GM21576 (cell line): Measurements from ENCODE around the gene FAM13A.
"Not testable (repeated sequence)": the region's sequence is repeated elsewhere in the genome, so short reads cannot be mapped to it uniquely, and the experiment has no call there.

ENCODE experiments used
- ATAC-seq: cut with Tn5 transposase; IDR thresholded peaks from one replicate; pipeline ENCODE4 v1.9.1; 2021; ENCODE audit warnings: mild to moderate bottlenecking, moderate library complexity; ENCODE audit not compliant: unreplicated experiment

FAM13A gene

DNA sequence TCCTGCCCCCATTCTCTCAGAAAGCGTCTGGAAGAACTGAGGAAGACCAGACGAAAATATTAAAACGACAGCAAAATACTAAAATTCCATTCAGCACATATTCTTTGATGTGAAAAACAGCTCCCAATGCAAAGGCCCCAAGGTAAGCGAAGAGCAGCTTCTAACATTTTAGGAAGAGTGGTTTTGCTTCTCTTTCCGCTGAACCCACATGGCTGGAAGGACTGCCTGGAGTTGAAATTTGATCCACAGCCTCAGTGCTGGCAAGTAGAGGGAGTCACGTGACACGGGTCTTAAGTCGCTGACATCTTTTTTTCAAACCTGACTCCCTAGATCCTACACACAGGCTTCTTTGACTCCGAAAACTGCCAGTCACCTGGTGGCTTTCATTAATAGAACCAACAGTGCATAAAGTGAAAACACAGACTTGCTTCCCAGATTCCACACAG, at the start of gene FAM13A:
Gene FAM13A, minus strand, starts transcription at position 233 of the 446 bp plus-strand sequence. Its CDS starts 221 bp downstream, at position 12.
- ATAC-seq: no peak

DNA sequence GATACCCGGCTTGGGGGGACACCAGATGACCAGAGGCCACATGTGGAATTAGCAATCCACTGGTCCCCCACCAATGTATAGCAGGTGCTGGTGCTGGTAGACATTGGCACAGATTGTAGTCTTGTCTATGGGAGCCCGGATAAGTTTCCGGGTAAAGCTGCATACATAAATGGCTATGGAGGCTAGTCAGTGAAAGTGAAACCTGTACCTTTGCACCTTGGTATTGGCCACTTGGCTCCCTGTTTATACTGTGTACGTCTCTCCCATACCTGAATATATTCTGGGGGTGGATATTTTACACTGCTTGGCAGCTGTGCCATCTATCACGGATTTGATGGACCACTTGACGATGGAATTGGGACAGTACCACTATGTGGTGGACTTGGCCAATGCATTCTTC, 48.7 kb upstream of the FAM13A start:
- no peak for ATAC-seq

DNA sequence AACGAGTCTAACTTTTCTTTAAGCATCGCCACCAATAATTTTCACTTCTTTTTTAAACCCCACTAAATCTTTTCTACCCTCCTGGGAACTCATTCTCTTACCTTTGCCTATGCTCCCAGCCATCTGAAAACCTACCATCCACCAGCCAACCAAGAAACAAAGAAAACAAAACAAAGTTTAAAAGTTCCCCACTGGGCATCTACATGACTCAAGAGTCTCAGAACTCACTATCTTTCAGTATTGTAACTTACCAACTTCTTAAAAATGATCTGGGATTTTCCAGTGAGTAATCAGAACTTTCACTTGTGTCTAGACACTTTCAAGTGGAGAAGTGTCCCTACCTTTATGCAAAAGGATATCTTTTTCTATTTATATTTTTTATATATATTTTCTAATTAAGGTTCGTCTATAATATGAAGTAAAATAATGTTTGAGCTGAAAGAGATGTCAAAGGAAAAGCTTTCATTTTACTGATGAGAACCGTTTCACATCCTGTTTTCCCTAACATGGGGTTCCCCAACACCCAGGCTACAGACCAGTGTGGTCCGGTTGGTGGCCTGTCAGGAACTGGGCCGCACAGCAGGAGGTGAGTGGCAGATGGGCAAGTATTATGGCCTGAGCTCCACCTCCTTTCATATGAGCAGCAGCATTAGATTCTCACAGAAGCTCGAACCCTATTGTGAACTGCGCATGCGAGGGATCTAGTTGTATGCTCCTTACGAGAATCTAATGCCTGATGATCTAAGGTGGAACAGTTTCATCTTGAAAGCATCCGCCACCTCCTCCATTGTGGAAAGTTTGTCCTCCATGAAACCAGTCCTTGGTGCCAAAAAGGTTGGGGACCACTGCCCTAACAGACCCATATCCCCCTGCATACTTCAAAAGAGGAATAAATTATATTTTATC, 44.5 kb upstream of the FAM13A start:
- ATAC-seq: peak; percentile 93

DNA sequence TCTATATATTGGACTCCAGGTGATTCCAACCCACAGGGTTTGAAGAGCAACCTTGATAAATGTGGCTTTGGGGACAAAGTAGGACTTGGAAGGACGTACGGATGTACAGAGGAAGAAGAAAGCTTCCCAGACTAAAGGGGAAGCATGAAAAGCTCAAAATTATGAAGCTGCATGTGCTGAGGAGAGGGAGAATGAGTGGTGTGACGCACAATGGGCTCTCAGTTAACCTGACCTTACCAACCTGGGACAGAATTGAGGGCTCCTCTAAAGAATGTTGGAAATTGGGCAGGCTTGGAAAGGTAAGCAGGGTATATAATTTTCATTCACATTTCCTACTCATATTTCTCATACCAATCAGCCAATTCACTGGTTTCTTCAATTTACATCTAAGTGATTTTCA, 43.9 kb upstream of the FAM13A start:
- ATAC-seq: peak; percentile 22

DNA sequence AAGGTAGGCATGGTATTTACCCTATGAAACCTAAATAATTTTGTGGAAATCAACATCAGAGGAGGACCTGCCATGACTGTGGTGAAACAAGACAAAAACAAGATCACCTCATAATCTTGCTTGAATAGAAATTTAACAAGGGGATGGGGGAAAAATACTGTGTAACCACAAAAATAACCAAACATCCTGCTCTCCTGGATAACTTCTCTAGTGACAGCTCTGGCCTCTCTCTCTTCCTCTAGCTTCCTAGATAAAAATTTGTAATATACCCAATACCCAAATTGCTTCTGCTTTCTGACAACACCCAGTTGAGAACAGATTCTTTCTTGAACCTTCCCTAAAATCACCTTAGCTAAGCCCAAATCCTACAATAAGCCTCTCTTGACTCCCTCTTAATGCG, 42.5 kb upstream of the FAM13A start:
- ATAC-seq: no peak

DNA sequence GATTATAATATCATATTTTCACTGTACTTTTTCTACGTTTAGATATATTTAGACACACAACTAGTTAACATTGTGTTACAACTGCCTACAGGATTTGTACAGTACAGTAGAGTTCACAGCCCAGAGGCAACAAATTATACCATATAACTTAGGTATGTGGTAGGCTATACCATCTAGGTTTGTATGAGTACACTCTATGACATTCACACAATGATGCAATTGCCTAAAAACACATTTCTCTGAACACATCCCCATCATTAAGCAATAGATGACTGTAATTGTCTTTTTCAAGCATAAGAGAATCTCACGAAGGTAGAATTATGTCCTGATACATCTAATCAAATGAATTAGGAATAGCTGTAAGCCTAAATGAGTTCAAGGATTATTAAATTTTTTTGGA, 42.0 kb upstream of the FAM13A start:
- ATAC-seq: no peak

DNA sequence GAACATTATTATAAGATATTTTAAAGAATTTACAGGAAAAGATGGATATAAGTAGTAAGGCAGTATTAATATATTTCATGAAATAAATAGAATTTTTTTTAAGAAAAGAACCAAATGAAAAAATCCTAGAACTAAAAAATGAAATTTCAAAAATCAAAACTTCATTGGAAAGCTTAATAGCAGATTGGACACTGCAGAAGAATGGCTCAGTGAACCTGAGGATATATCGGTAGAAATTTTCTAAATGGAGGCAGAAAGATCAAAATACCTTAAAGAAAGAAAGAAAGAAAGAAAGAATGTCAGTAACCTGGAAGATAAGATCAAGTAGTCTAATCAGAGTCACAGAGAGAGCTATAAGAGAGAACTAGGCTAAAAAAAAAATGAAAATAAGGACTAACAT, 21.3 kb upstream of the FAM13A start:
- ATAC-seq: no peak

DNA sequence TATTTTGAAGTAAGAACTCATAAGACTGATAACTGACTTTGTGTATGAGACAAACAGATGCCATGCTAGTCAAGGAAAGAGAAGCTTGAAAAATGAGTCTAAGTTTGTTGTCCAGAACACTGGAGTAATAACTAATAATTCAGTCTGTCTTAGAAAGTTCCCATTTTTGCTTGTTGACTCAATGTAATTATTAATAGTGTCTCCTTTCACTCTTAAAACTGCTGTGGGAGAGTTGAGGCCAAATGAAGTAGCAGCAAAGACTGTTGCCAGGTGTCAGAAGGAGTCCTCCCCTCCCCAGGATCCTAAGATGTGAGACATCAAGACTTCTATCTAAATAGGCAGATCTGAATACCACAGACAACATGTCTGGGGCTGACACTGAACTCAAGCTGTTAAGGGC, 20.8 kb upstream of the FAM13A start:
- no peak for ATAC-seq

DNA sequence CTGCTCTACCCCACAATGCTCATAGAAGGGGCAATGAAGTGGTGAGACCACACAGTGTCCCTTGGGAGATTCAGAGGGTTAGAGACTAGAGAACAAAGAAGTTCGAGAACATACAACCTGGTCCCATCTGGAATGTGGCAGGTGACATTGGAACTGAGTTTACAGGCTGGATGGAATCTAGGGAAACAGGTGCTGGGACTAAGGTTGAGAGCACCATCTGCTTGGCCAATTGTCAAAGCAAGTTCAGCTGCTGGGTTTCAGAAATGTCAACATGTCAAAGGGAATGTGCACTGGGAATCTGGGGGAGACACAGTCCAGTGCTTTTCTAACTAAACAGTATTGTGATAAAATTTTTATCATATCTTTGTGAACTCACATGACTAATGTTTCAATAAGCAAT, 15.9 kb upstream of the FAM13A start:
- ATAC-seq: no peak

DNA sequence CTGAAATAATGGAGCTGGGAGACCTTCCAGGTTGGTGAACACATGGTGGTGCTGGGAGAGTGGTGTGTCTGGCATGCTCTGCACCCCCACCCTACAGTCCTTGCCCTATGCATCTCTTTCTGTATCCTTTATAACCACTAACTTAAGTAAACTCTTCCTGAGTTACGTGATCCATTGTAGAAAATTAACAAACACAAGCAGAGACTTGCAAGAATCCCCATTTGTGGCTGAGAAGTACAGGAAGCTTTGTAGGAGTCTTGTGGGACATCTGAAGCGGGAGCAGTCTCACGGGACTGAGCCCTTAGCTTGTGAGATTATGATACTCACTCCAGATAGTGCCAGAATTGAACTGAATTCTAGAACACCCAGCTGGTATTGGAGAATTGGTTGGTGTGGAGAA, 14.3 kb upstream of the FAM13A start:
- ATAC-seq: no peak

DNA sequence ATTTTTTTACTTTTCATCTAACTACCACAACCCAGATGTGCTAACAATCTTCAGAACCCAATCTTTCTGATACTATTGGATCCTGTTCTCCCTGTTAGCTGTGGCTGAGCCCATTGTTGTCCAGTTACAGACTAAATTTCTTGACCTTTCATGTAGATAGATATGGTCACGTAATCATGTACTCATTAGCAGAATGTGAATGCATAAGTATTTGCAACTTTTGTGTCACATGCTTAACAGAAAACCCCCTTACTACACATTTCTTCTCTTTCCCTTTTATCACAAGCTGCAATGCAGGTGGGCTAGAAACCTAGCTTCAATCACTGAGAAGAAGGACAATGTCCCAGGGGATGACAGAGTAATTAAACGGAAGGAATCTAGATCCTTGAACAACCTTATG, 13.1 kb upstream of the FAM13A start:
- no peak for ATAC-seq

DNA sequence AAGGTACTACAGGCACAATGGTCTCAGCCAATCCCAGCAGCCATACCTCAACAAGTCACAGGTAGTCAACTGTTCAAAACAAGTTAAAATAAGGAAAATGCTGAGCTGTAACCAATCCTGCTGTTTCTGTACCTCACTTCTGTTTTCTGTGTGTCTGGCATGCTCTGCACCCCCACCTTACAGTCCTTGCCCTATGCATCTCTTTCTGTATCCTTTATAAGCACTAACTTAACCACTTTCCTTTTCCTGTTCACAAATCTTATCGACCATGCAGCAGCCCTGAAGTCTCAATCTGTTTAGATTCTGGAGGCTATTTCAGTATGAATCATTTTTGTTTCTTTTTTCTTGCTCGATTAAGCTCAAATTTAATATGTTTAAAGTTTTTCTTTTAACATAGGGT, 12.5 kb upstream of the FAM13A start:
- peak; percentile 85 for ATAC-seq

DNA sequence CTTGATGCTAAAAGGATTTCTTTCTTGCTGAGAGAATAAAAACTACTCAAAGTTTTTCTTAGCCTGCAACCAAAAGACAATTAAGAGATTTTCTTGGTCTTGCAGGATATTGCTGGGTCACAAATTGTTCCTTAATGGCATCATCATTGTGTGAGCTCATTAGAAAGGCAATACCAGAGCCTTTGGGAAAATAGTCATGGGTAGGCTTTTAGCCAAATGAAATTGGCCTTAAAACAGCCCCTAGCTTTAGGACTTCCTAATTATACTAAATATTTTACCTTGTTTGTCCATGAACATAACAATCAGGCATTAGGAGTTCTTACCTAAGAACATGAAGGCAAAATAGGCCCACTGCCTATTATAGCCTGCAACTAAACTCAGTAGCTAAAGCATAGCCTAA, 10.4 kb upstream of the FAM13A start:
- no peak for ATAC-seq

DNA sequence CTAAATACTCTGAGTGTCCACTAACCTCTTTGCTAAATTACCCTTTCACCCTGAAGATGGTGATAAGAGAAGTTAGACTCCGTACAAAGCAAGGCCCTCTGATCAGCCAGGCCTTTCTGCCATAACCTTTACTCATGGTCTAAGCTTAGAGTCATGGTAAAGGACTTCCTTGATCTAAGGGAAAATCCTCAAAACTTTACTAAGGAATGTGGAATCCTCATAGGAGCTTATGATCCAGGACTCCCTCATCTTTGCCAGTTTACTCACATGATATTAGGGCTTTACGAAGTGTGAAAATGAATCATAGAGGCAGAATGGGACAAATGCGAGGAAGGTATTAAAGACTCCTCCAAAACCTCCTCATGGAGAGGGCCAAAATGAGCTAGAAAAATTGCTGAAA, 7.9 kb upstream of the FAM13A start:
- ATAC-seq: no peak

DNA sequence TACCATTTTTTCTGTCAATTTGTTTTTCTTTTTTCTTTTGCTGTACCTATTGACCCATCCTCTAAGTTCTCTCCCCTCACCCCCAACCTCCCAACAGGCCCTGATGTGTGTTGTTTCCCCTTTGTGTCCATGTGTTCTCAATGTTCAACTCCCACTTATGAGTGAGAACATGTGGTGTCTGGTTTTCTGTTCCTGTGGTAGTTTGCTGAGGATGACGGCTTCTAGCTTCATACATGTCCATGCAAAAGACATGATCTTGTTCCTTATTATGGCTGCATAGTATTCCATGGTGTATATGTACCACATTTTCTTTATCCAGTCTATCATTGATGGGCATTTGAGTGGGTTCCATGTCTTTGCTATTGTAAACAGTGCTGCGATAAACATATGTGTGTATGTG, 859 bp upstream of the FAM13A start:
- not testable (repeated sequence) for ATAC-seq

DNA sequence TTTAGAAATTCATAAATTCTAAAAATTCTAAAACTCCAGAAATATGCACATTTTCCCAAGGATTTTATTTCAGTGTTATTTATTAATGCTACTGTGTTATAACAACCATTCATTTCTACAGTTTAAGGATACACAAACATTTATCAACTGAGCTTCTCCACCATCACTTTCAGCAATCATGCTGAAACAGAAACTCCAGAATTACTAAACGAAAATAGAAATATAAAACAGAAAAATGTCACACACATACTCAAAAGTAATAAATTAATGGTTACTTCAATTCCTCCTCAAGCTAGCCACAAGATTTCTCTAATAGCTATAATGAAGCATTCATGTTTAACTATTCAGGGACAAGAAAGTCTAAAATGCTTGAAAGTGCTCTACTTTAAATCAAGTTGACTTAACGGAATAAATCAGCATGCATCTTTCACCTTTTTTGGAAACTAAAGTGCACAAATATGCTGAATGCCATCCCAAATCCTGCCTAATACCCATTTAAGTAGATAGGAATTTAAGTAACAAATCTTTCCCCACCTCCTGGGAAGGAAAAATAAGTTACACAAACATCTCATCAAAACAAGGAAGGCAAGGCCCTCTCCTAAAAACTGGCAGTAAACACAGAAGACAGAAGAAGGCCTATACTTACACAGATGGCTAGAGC, 563 bp downstream of the FAM13A start:
- ATAC-seq: no peak

DNA sequence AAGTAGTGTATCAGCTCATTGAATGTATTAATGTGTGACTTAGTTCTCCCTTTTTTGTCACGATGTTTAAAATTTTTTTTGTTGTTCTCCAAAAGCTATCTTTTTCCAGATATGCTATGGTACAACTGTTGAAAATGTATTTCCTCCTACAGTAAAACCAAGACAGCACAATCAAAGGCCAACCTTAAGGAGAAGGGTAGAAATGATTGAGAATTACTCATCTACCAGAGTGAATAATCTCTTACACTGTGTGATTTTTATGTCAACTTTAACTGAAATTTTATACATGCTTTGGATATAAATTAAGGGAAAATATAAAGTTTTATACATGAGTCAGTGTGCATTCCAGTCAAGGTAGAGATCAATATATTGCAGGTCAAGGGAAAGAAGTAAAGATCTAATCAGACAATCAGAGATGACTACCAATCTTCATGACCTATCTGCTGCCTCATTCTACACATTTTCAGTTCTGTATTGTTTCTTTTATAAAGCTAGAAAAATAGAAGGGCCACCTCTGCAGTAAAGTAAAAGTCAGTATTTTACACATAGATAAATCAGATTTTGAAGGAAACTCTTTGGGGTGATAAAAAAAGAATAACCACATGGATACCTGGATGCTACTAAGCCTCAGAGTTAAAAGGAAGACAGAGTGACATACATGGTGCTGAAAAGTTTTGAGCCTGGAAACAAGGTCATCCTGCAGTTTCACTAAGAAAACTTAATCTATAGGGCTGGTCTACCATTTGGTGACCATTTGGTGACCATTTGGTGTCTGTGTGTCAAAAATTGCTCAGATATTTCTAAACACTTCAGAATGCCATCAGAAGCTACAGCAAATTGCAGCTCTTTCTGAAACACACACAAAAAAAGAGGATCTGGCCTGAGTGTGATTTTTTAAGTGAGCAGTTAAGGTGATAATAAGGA, 1.6 kb downstream of the FAM13A start:
- no peak for ATAC-seq

DNA sequence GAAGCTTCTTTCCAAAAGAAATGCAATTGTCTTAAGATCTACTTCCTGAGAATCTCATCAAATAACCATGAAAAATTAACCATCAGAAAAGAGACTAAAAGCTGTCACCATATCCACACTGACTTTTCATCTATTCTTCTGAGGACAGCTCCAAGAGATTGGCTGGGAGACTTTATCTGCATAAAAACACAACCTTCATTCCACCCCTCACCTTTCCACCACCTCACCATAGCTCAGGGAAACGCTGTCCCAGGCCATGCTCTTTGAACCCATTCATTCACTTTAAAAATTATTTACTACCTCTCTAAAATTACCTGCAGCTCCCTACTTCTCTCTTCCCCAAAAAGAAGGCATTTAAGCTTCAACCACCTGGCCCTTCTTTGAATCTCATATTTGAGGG, 2.4 kb downstream of the FAM13A start:
- ATAC-seq: no peak

DNA sequence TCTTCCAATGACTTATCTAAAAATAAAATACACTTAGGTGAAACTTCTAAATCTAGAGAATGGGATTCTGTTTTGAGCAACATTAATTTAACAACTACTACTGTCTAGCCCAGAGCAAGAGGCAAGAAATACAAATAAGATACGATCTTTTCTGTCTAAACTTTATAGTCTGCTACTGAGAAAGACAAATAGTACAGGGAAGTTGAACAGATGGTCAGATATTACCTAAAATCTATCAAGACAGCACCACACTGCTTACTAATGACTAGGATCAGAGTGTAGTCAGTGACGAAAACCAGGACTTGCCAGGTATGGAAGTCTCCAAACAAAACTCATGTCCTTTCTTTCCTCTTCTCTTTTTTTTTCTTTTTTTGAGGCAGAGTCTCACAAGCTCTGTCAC, 7.1 kb downstream of the FAM13A start:
- ATAC-seq: no peak

DNA sequence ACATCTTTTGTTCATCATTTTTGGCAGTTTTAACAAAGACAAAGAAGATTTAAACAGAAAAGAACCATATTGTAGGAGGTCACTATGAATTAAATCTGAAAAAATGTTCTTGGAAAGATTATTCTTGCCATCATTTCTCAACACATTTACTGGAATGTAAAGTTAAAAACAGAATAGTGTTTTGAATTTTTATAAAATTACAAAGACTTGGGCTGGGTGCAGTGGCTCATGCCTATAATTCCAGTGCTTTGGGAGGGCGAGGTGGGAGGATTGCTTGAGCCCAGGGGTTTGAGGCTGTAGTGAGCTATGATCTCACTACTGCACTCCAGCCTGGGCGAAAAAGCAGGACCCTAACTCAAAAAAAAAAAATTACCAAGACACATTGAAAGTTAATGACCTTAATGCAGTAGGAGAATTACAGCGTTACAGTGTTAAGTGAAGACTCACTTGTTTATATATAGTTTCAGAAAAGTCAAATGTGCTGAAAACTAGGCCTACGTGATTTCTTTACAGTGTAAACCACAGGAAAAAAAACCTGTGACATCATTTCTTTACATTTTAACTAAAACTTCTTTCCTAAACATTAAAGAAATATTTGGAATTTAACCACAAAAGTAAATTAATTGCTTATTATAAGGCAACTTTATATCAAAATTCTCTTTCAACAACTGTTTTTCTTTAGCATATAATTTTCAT, 7.9 kb downstream of the FAM13A start:
- ATAC-seq: no peak
